WTC11 (cell line): ENCODE results near the gene ZNRF3. TPM values are rescaled to one million over a fixed set of nuclear protein-coding genes. Genes with fewer than 3 reads are reported as not detected.

Experiments
- ATAC-seq: fragments of 200-7000 bp; cut with Tn5 transposase; 2 replicates; pipeline ENCODE4 v1.10.0; 2021; ENCODE audit warnings: mild to moderate bottlenecking, moderate library complexity
- CTCF ChIA-PET: fragments of 300-600 bp; sonication (Branson Sonifier 250); formaldehyde crosslinking; loops from one replicate; lab custom pipeline; 2021; ENCODE audit warnings: antibody characterized with exemption; lab: Charles Lee
- POLR2A ChIA-PET: fragments of 350-600 bp; sonication (Branson Sonifier 250); formaldehyde crosslinking; loops from one replicate; lab custom pipeline; 2021; ENCODE audit warnings: antibody characterized with exemption; lab: Charles Lee
- DNase-seq: peaks from one replicate; pipeline ENCODE4 v3.0.0; 2021; ENCODE audit warnings: low spot score
- H3K27ac Mint-ChIP-seq: 2 replicates; pipeline ENCODE4 v1.8.0; 2021; ENCODE audit warnings: mixed read lengths
- H3K27me3 Mint-ChIP-seq: 2 replicates; pipeline ENCODE4 v1.8.0; 2021; ENCODE audit warnings: low read depth, mild to moderate bottlenecking, moderate library complexity, mixed read lengths
- H3K36me3 Mint-ChIP-seq: 2 replicates; pipeline ENCODE4 v1.8.0; 2021; ENCODE audit warnings: mixed read lengths
- H3K4me1 Mint-ChIP-seq: 2 replicates; pipeline ENCODE4 v1.8.0; 2022; ENCODE audit warnings: mixed read lengths
- H3K4me3 Mint-ChIP-seq: 2 replicates; pipeline ENCODE4 v1.8.0; 2021; ENCODE audit warnings: mild to moderate bottlenecking, moderate library complexity, mixed read lengths
- H3K9me3 Mint-ChIP-seq: 2 replicates; pipeline ENCODE4 v1.8.0; 2021; ENCODE audit warnings: mixed read lengths
- ATF1 ChIP-seq: sonication (generic); formaldehyde crosslinking; IDR thresholded peaks from 2 replicates; pipeline ENCODE4 v1.8.1; 2023; ENCODE audit warnings: mild to moderate bottlenecking, moderate library complexity, missing genetic modification reagents
- CBFB ChIP-seq: sonication (generic); formaldehyde crosslinking; IDR thresholded peaks from 2 replicates; pipeline ENCODE4 v1.8.1; 2022; ENCODE audit warnings: mild to moderate bottlenecking, low read depth, missing genetic modification reagents
- ELF4 ChIP-seq: sonication (generic); formaldehyde crosslinking; IDR thresholded peaks from 2 replicates; pipeline ENCODE4 v1.8.1; 2022; ENCODE audit warnings: low read depth, mild to moderate bottlenecking, moderate library complexity, missing genetic modification reagents
- EMX1 ChIP-seq: fragments of 250-450 bp; sonication (Bioruptor Pico); IDR thresholded peaks from 2 replicates; pipeline ENCODE4 v1.8.0; 2021; ENCODE audit warnings: mild to moderate bottlenecking
- ETV6 ChIP-seq: sonication (generic); formaldehyde crosslinking; IDR thresholded peaks from 2 replicates; pipeline ENCODE4 v1.8.1; 2022; ENCODE audit warnings: mild to moderate bottlenecking, missing genetic modification reagents
- FOXJ3 ChIP-seq: sonication (generic); formaldehyde crosslinking; IDR thresholded peaks from 2 replicates; pipeline ENCODE4 v1.9.0; 2021; ENCODE audit warnings: missing genetic modification reagents, mild to moderate bottlenecking, borderline replicate concordance
- GRHL2 ChIP-seq: fragments of 250-450 bp; sonication (Bioruptor Pico); IDR thresholded peaks from 2 replicates; pipeline ENCODE4 v1.8.0; 2022; ENCODE audit warnings: mild to moderate bottlenecking, moderate library complexity; ENCODE audit not compliant: insufficient replicate concordance, severe bottlenecking
- MYBL2 ChIP-seq: sonication (generic); formaldehyde crosslinking; IDR thresholded peaks from 2 replicates; pipeline ENCODE4 v1.8.1; 2023; ENCODE audit warnings: mild to moderate bottlenecking, moderate library complexity, missing genetic modification reagents
- NFATC4 ChIP-seq: fragments of 250-450 bp; sonication (Bioruptor Pico); IDR thresholded peaks from 2 replicates; pipeline ENCODE4 v1.9.0; 2021; ENCODE audit warnings: mild to moderate bottlenecking
- NFE2L1 ChIP-seq: sonication (generic); formaldehyde crosslinking; IDR thresholded peaks from 2 replicates; pipeline ENCODE4 v1.8.1; 2023; ENCODE audit warnings: missing genetic modification reagents
- OVOL2 ChIP-seq: fragments of 250-450 bp; sonication (Bioruptor Pico); IDR thresholded peaks from 2 replicates; pipeline ENCODE4 v1.9.0; 2021; ENCODE audit warnings: mild to moderate bottlenecking, borderline replicate concordance
- PRRX2 ChIP-seq: fragments of 250-450 bp; sonication (Bioruptor Pico); IDR thresholded peaks from 2 replicates; pipeline ENCODE4 v1.8.0; 2021; ENCODE audit warnings: mild to moderate bottlenecking
- RELA ChIP-seq: sonication (generic); formaldehyde crosslinking; IDR thresholded peaks from 2 replicates; pipeline ENCODE4 v1.8.1; 2022; ENCODE audit warnings: missing genetic modification reagents, mild to moderate bottlenecking, borderline replicate concordance
- SMAD4 ChIP-seq: sonication (generic); formaldehyde crosslinking; IDR thresholded peaks from 2 replicates; pipeline ENCODE4 v1.8.0; 2022; ENCODE audit warnings: mild to moderate bottlenecking, missing genetic modification reagents
- TCF7 ChIP-seq: sonication (generic); formaldehyde crosslinking; IDR thresholded peaks from 2 replicates; pipeline ENCODE4 v1.8.0; 2022; ENCODE audit warnings: mild to moderate bottlenecking, low read depth, missing genetic modification reagents, moderate library complexity
- TEAD1 ChIP-seq: sonication (generic); formaldehyde crosslinking; IDR thresholded peaks from 2 replicates; pipeline ENCODE4 v1.8.0; 2022; ENCODE audit warnings: mild to moderate bottlenecking, missing genetic modification reagents
- ZNF263 ChIP-seq: sonication (generic); formaldehyde crosslinking; IDR thresholded peaks from 2 replicates; pipeline ENCODE4 v1.8.1; 2022; ENCODE audit warnings: low read depth, mild to moderate bottlenecking, moderate library complexity, missing genetic modification reagents
- ZNF317 ChIP-seq: sonication (generic); formaldehyde crosslinking; IDR thresholded peaks from 2 replicates; pipeline ENCODE4 v1.8.1; 2023; ENCODE audit warnings: low read depth, mild to moderate bottlenecking, moderate library complexity, missing genetic modification reagents, borderline replicate concordance
- ZNF396 ChIP-seq: fragments of 250-450 bp; sonication (Bioruptor Pico); IDR thresholded peaks from 2 replicates; pipeline ENCODE4 v1.8.0; 2021; ENCODE audit warnings: mild to moderate bottlenecking, moderate library complexity, borderline replicate concordance
- ZNF416 ChIP-seq: fragments of 250-450 bp; sonication (Bioruptor Pico); IDR thresholded peaks from 2 replicates; pipeline ENCODE4 v1.9.0; 2021; ENCODE audit warnings: mild to moderate bottlenecking, inconsistent platforms
- ZNF671 ChIP-seq: fragments of 250-450 bp; sonication (Bioruptor Pico); IDR thresholded peaks from 2 replicates; pipeline ENCODE4 v1.8.0; 2021; ENCODE audit warnings: mild to moderate bottlenecking
- total RNA-seq: library from RNA; stranded (reverse); gene quantifications from 3 replicates; pipeline ENCODE4 v1.2.3, GENCODE V29; 2021
- TF ChIP-seq, protein P1 (sequence below): fragments of 250-450 bp; sonication (Bioruptor Pico); conservative IDR thresholded peaks from 2 replicates; pipeline ENCODE4 v1.9.0; 2021; ENCODE audit warnings: mild to moderate bottlenecking
- TF ChIP-seq, protein P2 (sequence below): sonication (generic); formaldehyde crosslinking; IDR thresholded peaks from 2 replicates; pipeline ENCODE4 v1.8.1; 2023; ENCODE audit warnings: mild to moderate bottlenecking, missing genetic modification reagents
- TF ChIP-seq, protein P3 (sequence below): fragments of 250-450 bp; sonication (Bioruptor Pico); IDR thresholded peaks from 2 replicates; pipeline ENCODE4 v1.9.0; 2021; ENCODE audit warnings: moderate library complexity, mild to moderate bottlenecking, inconsistent platforms, borderline replicate concordance
- TF ChIP-seq, protein P4 (sequence below): sonication (generic); formaldehyde crosslinking; IDR thresholded peaks from 2 replicates; pipeline ENCODE4 v1.8.0; 2022; ENCODE audit warnings: mild to moderate bottlenecking, missing genetic modification reagents

The ZNRF3 gene
- total RNA-seq, 1 experiment from 2014 or later: 25.4 TPM

DNA sequence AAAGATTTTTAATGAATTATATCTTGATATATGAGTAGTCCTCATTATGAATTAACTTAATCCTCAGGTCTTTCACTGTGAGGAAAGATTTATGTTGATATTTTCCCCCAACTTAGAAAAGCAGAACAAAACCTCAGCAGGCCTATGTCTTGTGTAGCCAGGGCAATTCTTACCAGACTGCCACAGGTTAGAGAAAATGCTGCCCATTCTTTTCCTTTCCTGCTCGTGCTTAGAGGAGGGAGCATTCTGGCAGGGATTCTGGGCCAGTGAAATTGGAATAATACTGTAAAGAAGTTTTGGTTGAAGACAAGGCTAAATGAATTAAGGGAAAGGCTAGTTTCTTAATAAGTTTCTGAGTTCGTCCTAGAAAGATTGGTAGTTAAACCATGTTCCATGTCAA lies 56.6 kb downstream of the ZNRF3 start:
- ATAC-seq: peak; percentile 41; the same call in 1 of the 2 replicates
- H3K9me3 Mint-ChIP-seq: no peaks in the 10 kb centered on the region; the same call in 1 of the 2 replicates

DNA sequence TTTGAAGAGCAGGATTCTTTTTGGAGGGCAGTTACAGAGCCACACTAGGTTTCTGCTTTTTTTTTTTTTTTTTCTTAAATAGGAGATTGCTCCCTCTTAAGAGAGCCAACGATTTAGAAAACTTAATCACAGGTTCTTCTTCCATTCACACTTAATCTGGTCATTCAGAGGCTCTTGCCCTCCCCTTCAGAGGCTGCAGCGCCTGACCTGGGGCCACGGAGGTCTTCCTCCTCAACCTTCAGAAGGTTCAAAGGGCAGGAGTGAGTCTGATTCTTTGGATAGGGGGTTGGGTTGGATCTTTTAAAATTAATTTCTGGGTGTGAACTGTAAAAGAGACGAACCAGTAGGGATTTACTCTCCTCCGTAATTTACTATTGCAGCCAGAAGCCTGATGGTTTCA lies 57.1 kb downstream of the ZNRF3 start:
- no peak for ATAC-seq
- POLR2A ChIA-PET: interaction anchor here (0.6 kb wide), 1 partner anchor 18 kb away, joined by 4 read pairs; no protein-coding TSS in a partner anchor
- Mint-ChIP-seq H3K36me3 (no peaks in the 10 kb centered on the region), H3K9me3 (no peaks in the 10 kb centered on the region; the same call in 1 of the 2 replicates), H3K4me1 (peaks cover 61% of the 10 kb centered on the region), H3K27ac (peak overlapping the region; percentile 89), H3K27me3 (no peaks in the 10 kb centered on the region), H3K4me3 (no peak overlapping the region)
- TF ChIP-seq, protein P1, sequence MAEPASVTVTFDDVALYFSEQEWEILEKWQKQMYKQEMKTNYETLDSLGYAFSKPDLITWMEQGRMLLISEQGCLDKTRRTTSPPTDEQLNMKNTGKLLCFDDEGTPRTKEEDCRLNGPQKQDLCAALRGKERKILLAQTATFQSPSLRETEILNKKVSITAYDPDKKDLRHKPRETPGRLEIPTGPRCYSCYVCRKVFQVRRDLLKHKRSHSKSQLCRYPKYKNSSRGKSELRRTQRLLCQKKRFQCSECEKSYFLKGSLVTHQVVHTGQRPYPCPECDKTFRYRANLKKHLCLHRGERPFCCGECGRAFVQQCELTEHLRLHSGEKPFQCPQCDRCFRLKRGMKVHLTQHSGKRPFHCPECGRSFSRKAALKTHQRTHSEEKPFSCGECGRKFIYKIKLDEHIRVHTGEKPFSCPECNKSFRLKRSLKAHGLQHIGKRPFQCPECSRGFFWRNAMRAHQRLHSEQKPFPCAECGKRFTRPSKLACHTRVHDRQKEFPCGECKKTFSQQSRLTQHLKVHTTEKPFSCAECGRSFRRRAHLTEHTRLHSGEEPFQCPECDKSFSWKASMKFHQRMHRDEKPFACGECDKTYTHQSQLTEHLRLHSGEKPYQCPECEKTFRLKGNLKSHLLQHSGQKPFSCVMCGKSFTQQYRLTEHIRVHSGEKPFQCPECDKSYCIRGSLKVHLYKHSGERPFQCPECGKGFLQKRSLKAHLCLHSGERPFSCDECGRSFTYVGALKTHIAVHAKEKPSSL (CRISPR knock-in tag): no peak
- TF ChIP-seq ETV6 (CRISPR knock-in tag) (no peak), OVOL2 (CRISPR knock-in tag) (no peak), ATF1 (CRISPR knock-in tag) (no peak), NFE2L1 (CRISPR knock-in tag) (no peak), ZNF671 (no peak), CBFB (CRISPR knock-in tag) (no peak), RELA (CRISPR knock-in tag) (no peak)
- TF ChIP-seq, protein P2, sequence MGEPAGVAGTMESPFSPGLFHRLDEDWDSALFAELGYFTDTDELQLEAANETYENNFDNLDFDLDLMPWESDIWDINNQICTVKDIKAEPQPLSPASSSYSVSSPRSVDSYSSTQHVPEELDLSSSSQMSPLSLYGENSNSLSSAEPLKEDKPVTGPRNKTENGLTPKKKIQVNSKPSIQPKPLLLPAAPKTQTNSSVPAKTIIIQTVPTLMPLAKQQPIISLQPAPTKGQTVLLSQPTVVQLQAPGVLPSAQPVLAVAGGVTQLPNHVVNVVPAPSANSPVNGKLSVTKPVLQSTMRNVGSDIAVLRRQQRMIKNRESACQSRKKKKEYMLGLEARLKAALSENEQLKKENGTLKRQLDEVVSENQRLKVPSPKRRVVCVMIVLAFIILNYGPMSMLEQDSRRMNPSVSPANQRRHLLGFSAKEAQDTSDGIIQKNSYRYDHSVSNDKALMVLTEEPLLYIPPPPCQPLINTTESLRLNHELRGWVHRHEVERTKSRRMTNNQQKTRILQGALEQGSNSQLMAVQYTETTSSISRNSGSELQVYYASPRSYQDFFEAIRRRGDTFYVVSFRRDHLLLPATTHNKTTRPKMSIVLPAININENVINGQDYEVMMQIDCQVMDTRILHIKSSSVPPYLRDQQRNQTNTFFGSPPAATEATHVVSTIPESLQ: no peak
- CTCF ChIA-PET: interaction anchor here (0.9 kb wide), 1 partner anchor 319 kb away, joined by 4 read pairs; no protein-coding TSS in a partner anchor
- DNase-seq: no peak

More for the DNA sequence above, 56.6 kb downstream of the ZNRF3 start:
- no peak for DNase-seq
- TF ChIP-seq GRHL2: no peak
- no peak for TF ChIP-seq FOXJ3 (CRISPR knock-in tag)
- no peak for TF ChIP-seq NFATC4 (CRISPR knock-in tag)
- no peak for TF ChIP-seq ZNF263 (CRISPR knock-in tag)
- TF ChIP-seq MYBL2 (CRISPR knock-in tag): no peak
- TF ChIP-seq, protein P3, sequence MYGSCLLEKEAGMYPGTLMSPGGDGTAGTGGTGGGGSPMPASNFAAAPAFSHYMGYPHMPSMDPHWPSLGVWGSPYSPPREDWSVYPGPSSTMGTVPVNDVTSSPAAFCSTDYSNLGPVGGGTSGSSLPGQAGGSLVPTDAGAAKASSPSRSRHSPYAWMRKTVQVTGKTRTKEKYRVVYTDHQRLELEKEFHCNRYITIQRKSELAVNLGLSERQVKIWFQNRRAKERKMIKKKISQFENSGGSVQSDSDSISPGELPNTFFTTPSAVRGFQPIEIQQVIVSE (CRISPR knock-in tag): no peak
- TF ChIP-seq ZNF317: no peak
- no peak for TF ChIP-seq CBFB (CRISPR knock-in tag)
- TF ChIP-seq ELF4 (CRISPR knock-in tag): no peak
- TF ChIP-seq SMAD4: no peak
- TF ChIP-seq, protein P4, sequence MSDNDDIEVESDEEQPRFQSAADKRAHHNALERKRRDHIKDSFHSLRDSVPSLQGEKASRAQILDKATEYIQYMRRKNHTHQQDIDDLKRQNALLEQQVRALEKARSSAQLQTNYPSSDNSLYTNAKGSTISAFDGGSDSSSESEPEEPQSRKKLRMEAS (CRISPR knock-in tag): no peak
- no peak for TF ChIP-seq TCF7 (CRISPR knock-in tag)
- no peak for TF ChIP-seq ETV6 (CRISPR knock-in tag)
- TF ChIP-seq TEAD1 (CRISPR knock-in tag): no peak
- TF ChIP-seq ZNF396 (CRISPR knock-in tag): no peak
- TF ChIP-seq ZNF416 (CRISPR knock-in tag): no peak
- no peak for TF ChIP-seq ATF1 (CRISPR knock-in tag)
- no peak for TF ChIP-seq EMX1 (CRISPR knock-in tag)
- TF ChIP-seq PRRX2: no peak
- peak overlapping the region; percentile 89 for H3K27ac Mint-ChIP-seq
- peaks cover 66% of the 10 kb centered on the region for H3K4me1 Mint-ChIP-seq
- no peak overlapping the region for H3K4me3 Mint-ChIP-seq
- CTCF ChIA-PET: interaction anchor here (0.9 kb wide), 1 partner anchor 320 kb away, joined by 4 read pairs; no protein-coding TSS in a partner anchor
- H3K36me3 Mint-ChIP-seq: no peaks in the 10 kb centered on the region
- POLR2A ChIA-PET: interaction anchor here (0.6 kb wide), 1 partner anchor 19 kb away, joined by 4 read pairs; no protein-coding TSS in a partner anchor
- H3K27me3 Mint-ChIP-seq: no peaks in the 10 kb centered on the region
